GM12865 (cell line): Measurements from ENCODE around the gene SORL1-AS1.

Experiments
- DNase-seq: peaks from one replicate; pipeline ENCODE4 v3.0.0; 2010; ENCODE audit warnings: low read depth
- H3K4me3 ChIP-seq: 2 replicates; pipeline ENCODE4 v1.5.1; 2011; ENCODE audit warnings: mild to moderate bottlenecking, low read depth, low read length, control low read depth
- TF ChIP-seq, protein P1 (sequence below): IDR thresholded peaks from 2 replicates; pipeline ENCODE4 v1.5.1; 2011; ENCODE audit warnings: low read length, control low read depth, low read depth, inconsistent platforms; ENCODE audit not compliant: insufficient read depth; ENCODE audit errors: missing control alignments

Gene SORL1-AS1

GRCh38 chr11:121451986-121452608 lies 670 bp downstream of the SORL1-AS1 start, which contains the start of gene SORL1:
TSS of gene SORL1 (plus strand) at chr11:121452314. CDS start at chr11:121452332, 18 bp downstream.
- peak; percentile 85 for DNase-seq
- TF ChIP-seq, protein P1, sequence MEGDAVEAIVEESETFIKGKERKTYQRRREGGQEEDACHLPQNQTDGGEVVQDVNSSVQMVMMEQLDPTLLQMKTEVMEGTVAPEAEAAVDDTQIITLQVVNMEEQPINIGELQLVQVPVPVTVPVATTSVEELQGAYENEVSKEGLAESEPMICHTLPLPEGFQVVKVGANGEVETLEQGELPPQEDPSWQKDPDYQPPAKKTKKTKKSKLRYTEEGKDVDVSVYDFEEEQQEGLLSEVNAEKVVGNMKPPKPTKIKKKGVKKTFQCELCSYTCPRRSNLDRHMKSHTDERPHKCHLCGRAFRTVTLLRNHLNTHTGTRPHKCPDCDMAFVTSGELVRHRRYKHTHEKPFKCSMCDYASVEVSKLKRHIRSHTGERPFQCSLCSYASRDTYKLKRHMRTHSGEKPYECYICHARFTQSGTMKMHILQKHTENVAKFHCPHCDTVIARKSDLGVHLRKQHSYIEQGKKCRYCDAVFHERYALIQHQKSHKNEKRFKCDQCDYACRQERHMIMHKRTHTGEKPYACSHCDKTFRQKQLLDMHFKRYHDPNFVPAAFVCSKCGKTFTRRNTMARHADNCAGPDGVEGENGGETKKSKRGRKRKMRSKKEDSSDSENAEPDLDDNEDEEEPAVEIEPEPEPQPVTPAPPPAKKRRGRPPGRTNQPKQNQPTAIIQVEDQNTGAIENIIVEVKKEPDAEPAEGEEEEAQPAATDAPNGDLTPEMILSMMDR, result peak; percentile 75
- peak within 1 kb of the TSS; percentile 84 for H3K4me3 ChIP-seq

GRCh38 chr11:121451178-121451985 lies 1.4 kb downstream of the SORL1-AS1 start:
- DNase-seq, result peak; percentile 56
- TF ChIP-seq, protein P1, result no peak
- H3K4me3 ChIP-seq, result peak overlapping the region; percentile 72

- no peak for DNase-seq
- H3K4me3 ChIP-seq, result peak overlapping the region; percentile 72
- TF ChIP-seq, protein P1, result no peak
Measured at GRCh38 chr11:121450401-121450800, 2.4 kb downstream of the SORL1-AS1 start.

DNA sequence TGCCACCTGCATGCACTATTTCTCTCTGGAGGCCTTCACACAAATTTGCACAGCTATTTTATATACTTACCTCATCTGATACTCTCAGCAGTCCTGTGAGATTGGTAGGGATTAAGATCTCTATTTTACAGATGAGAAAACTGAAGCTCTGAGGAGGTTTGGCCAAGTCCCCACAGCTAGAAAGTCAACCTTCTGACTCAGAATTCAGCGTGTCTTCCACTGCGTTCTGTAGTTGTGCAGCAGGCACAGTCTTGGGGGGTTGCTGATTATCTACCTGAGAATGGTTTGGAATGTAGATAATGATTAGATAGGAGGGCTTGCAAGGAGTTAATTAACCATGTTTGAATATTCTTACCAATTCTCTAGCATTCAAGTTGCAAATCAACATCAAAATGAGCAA lies 3.1 kb downstream of the SORL1-AS1 start:
- TF ChIP-seq, protein P1, result no peak
- peak overlapping the region; percentile 72 for H3K4me3 ChIP-seq
- no peak for DNase-seq

DNA sequence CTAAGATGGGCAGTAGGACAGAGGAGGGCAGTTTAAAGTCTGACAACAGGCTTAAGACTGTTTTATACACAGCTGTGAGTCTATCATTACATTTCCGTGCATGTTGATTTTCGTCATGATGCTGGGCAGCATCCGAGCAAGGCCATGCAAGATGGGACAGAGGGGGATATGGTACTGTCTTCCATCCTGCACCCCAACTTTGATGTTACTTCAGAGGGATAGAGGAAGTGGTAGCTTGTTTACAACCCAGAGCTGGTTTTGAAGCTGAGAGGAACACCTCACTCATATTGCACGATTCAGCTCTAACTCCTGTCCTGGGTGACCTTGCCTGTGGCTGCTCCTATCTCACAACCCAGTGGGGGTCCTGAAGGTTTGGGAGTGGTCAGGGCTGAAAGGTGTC lies 3.6 kb downstream of the SORL1-AS1 start:
- TF ChIP-seq, protein P1, result no peak
- H3K4me3 ChIP-seq, result peak overlapping the region; percentile 24
- DNase-seq, result peak; percentile 44

DNA sequence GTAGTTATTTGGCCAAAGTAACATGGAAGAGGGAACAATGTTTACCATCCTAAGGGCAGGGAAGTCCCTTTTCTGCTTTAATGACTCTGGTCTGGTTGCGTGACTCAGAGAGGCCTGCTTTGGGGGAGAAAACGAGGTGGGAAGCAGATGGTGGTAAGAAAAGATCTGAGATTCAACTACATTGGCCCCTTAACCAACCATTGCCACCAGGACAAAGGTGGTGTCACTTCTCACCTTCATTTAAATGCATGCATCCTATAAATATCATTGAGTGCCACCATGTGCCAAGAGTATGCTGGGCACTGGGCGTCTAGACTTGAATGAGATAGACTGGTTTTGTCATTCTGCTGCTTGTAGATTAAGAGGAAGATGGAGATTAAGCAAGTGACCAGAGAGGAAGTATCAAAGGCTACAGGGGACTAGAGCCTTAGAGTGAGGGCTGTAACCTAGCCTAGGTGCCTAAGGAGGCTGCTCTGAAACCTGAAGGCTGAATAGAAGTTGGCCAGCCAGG lies 4.3 kb downstream of the SORL1-AS1 start:
- H3K4me3 ChIP-seq, result no peak overlapping the region; the same call in 1 of the 2 replicates
- TF ChIP-seq, protein P1, result no peak
- peak; percentile 75 for DNase-seq
